ENCODE data around the gene CDC6.
A peak's percentile ranks its signal among the peaks of the same experiment; 100 is the strongest.

The CDC6 gene, protein sequence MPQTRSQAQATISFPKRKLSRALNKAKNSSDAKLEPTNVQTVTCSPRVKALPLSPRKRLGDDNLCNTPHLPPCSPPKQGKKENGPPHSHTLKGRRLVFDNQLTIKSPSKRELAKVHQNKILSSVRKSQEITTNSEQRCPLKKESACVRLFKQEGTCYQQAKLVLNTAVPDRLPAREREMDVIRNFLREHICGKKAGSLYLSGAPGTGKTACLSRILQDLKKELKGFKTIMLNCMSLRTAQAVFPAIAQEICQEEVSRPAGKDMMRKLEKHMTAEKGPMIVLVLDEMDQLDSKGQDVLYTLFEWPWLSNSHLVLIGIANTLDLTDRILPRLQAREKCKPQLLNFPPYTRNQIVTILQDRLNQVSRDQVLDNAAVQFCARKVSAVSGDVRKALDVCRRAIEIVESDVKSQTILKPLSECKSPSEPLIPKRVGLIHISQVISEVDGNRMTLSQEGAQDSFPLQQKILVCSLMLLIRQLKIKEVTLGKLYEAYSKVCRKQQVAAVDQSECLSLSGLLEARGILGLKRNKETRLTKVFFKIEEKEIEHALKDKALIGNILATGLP

GRCh38 chr17:40287494-40288369, at the start of gene CDC6:
Gene CDC6, plus strand, starts transcription at chr17:40287879. Its CDS starts 1,542 bp downstream, at chr17:40289421.
- Histone ChIP-seq H3K9me3 (ENCODE audit: control insufficient read depth in 5 of 5, low read length in 5 of 5) (no peaks in the 10 kb centered on the region), H3K9ac (ENCODE audit: low read length in 5 of 5) (peak within 1 kb of the TSS; percentile 3 to 77 (median 76)), H3K4me1 (ENCODE audit: control insufficient read depth in 5 of 5, insufficient read depth in 5 of 5, low read length in 5 of 5) (peaks cover 7 to 34% (median 22%) of the 10 kb centered on the region in 5 donors), H3K36me3 (ENCODE audit: control insufficient read depth in 5 of 5, insufficient read depth in 5 of 5, low read length in 5 of 5) (peaks cover 0 to 3% (median 0%) of the 10 kb centered on the region in 5 donors), H3K27ac (ENCODE audit: low read depth, low read length) (no peak within 1 kb of the TSS), H3K27me3 (ENCODE audit: control insufficient read depth in 5 of 5, insufficient read depth in 4 of 5, low read length in 5 of 5) (no peaks in the 10 kb centered on the region), H3K4me3 (ENCODE audit: low read depth in 1 of 5, low read length in 5 of 5) (peak within 1 kb of the TSS; percentile 73 to 87 (median 78))

DNA sequence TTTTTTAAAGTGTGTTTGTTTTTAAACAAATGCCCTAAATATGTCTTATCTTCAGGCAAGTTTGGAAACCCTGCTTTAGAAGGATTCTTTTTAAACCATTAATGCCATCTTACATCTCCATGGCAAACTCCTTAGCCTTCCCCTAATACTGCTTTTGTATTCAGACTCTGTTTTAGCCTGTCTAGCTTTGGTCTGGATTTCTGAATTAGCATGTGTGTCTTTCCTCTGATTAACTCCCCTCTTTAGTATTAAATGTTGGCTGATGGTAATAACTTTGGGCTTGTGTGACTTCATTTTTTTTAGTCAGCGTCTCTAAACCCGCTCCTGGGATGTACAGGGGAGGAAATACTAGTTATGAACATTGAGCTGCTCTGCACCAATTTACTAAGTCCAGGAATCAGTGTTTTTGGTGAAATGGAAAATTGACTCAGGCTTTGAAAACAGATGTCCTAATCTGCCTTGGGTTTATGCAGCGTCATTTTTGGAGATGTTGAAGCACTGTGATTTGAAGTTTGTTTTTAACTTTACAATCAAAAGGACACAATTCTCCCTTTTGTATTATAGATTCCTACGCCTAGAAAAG, 46.3 kb upstream of the CDC6 start:
- no peak overlapping the region for H3K4me3 ChIP-seq (ENCODE audit: low read depth in 1 of 5, low read length in 5 of 5)
- no peak overlapping the region for H3K9ac ChIP-seq (ENCODE audit: low read length in 5 of 5)
- H3K36me3 ChIP-seq (ENCODE audit: control insufficient read depth in 5 of 5, insufficient read depth in 5 of 5, low read length in 5 of 5): peaks cover 0 to 2% (median 0%) of the 10 kb centered on the region in 5 donors
- no peak overlapping the region for H3K27ac ChIP-seq (ENCODE audit: low read depth, low read length)
- H3K4me1 ChIP-seq (ENCODE audit: control insufficient read depth in 5 of 5, insufficient read depth in 5 of 5, low read length in 5 of 5): peaks cover 0 to 10% (median 6%) of the 10 kb centered on the region in 5 donors
- no peaks in the 10 kb centered on the region for H3K27me3 ChIP-seq (ENCODE audit: control insufficient read depth in 5 of 5, insufficient read depth in 4 of 5, low read length in 5 of 5)
- H3K9me3 ChIP-seq (ENCODE audit: control insufficient read depth in 5 of 5, low read length in 5 of 5): no peaks in the 10 kb centered on the region

GRCh38 chr17:40242774-40243173, 44.9 kb upstream of the CDC6 start:
- no peaks in the 10 kb centered on the region for H3K27me3 ChIP-seq (ENCODE audit: control insufficient read depth in 5 of 5, insufficient read depth in 4 of 5, low read length in 5 of 5)
- no peaks in the 10 kb centered on the region for H3K9me3 ChIP-seq (ENCODE audit: control insufficient read depth in 5 of 5, low read length in 5 of 5)
- no peak overlapping the region for H3K27ac ChIP-seq (ENCODE audit: low read depth, low read length)
- no peaks in the 10 kb centered on the region for H3K36me3 ChIP-seq (ENCODE audit: control insufficient read depth in 5 of 5, insufficient read depth in 5 of 5, low read length in 5 of 5)
- no peak overlapping the region for H3K4me3 ChIP-seq (ENCODE audit: low read depth in 1 of 5, low read length in 5 of 5)
- H3K9ac ChIP-seq (ENCODE audit: low read length in 5 of 5): no peak overlapping the region
- H3K4me1 ChIP-seq (ENCODE audit: control insufficient read depth in 5 of 5, insufficient read depth in 5 of 5, low read length in 5 of 5): peaks cover 0 to 10% (median 6%) of the 10 kb centered on the region in 5 donors

DNA sequence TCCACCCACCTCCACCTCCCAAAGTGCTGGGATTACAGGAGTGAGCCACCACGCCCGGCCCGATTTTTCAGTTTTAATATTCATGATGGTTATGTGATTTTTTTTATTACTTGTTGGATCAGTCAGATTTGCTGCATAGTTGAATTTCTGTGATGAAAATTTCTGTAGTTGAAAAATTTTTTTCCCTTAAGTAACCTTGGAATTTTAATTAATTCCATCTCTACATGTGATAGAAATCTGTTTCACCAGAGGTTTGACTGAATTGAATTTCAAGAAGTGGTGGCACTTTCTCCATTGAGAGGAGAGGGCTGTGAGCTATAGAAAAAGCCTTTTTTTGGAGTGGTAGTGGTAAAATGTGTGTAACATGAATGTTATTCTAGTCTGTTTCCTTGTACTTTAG, 43.9 kb upstream of the CDC6 start:
- Histone ChIP-seq H3K27ac (ENCODE audit: low read depth, low read length) (no peak overlapping the region), H3K36me3 (ENCODE audit: control insufficient read depth in 5 of 5, insufficient read depth in 5 of 5, low read length in 5 of 5) (no peaks in the 10 kb centered on the region)

GRCh38 chr17:40244255-40244654, 43.4 kb upstream of the CDC6 start:
- Histone ChIP-seq H3K9ac (ENCODE audit: low read length in 5 of 5) (no peak overlapping the region), H3K27me3 (ENCODE audit: control insufficient read depth in 5 of 5, insufficient read depth in 4 of 5, low read length in 5 of 5) (no peaks in the 10 kb centered on the region), H3K27ac (ENCODE audit: low read depth, low read length) (peak overlapping the region; percentile 7), H3K36me3 (ENCODE audit: control insufficient read depth in 5 of 5, insufficient read depth in 5 of 5, low read length in 5 of 5) (no peaks in the 10 kb centered on the region), H3K4me1 (ENCODE audit: control insufficient read depth in 5 of 5, insufficient read depth in 5 of 5, low read length in 5 of 5) (peaks cover 0 to 10% (median 6%) of the 10 kb centered on the region in 5 donors), H3K4me3 (ENCODE audit: low read depth in 1 of 5, low read length in 5 of 5) (no peak overlapping the region), H3K9me3 (ENCODE audit: control insufficient read depth in 5 of 5, low read length in 5 of 5) (no peaks in the 10 kb centered on the region)

More for the DNA sequence above, 43.9 kb upstream of the CDC6 start:
- no peak overlapping the region for H3K9ac ChIP-seq (ENCODE audit: low read length in 5 of 5)
- H3K9me3 ChIP-seq (ENCODE audit: control insufficient read depth in 5 of 5, low read length in 5 of 5): no peaks in the 10 kb centered on the region
- H3K27me3 ChIP-seq (ENCODE audit: control insufficient read depth in 5 of 5, insufficient read depth in 4 of 5, low read length in 5 of 5): no peaks in the 10 kb centered on the region
- H3K4me3 ChIP-seq (ENCODE audit: low read depth in 1 of 5, low read length in 5 of 5): no peak overlapping the region
- peaks cover 0 to 10% (median 6%) of the 10 kb centered on the region in 5 donors for H3K4me1 ChIP-seq (ENCODE audit: control insufficient read depth in 5 of 5, insufficient read depth in 5 of 5, low read length in 5 of 5)

- Histone ChIP-seq H3K36me3 (ENCODE audit: control insufficient read depth in 5 of 5, insufficient read depth in 5 of 5, low read length in 5 of 5) (no peaks in the 10 kb centered on the region), H3K27me3 (ENCODE audit: control insufficient read depth in 5 of 5, insufficient read depth in 4 of 5, low read length in 5 of 5) (no peaks in the 10 kb centered on the region), H3K27ac (ENCODE audit: low read depth, low read length) (no peak overlapping the region), H3K9ac (ENCODE audit: low read length in 5 of 5) (no peak overlapping the region), H3K4me3 (ENCODE audit: low read depth in 1 of 5, low read length in 5 of 5) (no peak overlapping the region), H3K9me3 (ENCODE audit: control insufficient read depth in 5 of 5, low read length in 5 of 5) (no peaks in the 10 kb centered on the region), H3K4me1 (ENCODE audit: control insufficient read depth in 5 of 5, insufficient read depth in 5 of 5, low read length in 5 of 5) (peaks cover 0 to 13% (median 9%) of the 10 kb centered on the region in 5 donors)
These were observed 39.7 kb upstream of the CDC6 start for GRCh38 chr17:40247926-40248495.

GRCh38 chr17:40248507-40248906, 39.2 kb upstream of the CDC6 start:
- Histone ChIP-seq H3K36me3 (ENCODE audit: control insufficient read depth in 5 of 5, insufficient read depth in 5 of 5, low read length in 5 of 5) (no peaks in the 10 kb centered on the region), H3K27me3 (ENCODE audit: control insufficient read depth in 5 of 5, insufficient read depth in 4 of 5, low read length in 5 of 5) (no peaks in the 10 kb centered on the region), H3K9ac (ENCODE audit: low read length in 5 of 5) (no peak overlapping the region), H3K4me3 (ENCODE audit: low read depth in 1 of 5, low read length in 5 of 5) (no peak overlapping the region), H3K9me3 (ENCODE audit: control insufficient read depth in 5 of 5, low read length in 5 of 5) (no peaks in the 10 kb centered on the region), H3K4me1 (ENCODE audit: control insufficient read depth in 5 of 5, insufficient read depth in 5 of 5, low read length in 5 of 5) (peaks cover 0 to 13% (median 9%) of the 10 kb centered on the region in 5 donors), H3K27ac (ENCODE audit: low read depth, low read length) (no peak overlapping the region)

DNA sequence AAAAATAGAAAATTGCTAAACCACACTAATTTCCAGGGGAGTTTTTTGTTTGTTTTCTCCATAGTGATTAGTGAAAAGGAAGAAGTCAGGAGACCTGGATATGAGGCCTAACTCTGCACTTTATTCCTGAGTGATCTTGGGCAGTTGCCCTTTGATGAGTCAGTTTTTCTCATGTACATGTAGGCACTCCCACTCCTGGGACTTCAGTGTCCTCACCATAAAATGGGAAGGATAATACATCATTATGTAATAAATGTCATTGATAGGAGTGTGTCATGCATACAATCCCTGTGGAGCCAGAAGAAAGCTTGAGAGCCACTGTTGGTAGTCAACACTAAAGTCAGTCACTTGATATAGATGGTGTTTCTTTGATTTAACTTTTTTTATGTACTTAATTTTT, 36.1 kb upstream of the CDC6 start:
- Histone ChIP-seq H3K4me3 (ENCODE audit: low read depth in 1 of 5, low read length in 5 of 5) (no peak overlapping the region), H3K9me3 (ENCODE audit: control insufficient read depth in 5 of 5, low read length in 5 of 5) (no peaks in the 10 kb centered on the region), H3K36me3 (ENCODE audit: control insufficient read depth in 5 of 5, insufficient read depth in 5 of 5, low read length in 5 of 5) (peaks cover 2 to 5% (median 3%) of the 10 kb centered on the region in 5 donors), H3K4me1 (ENCODE audit: control insufficient read depth in 5 of 5, insufficient read depth in 5 of 5, low read length in 5 of 5) (peaks cover 0 to 13% (median 8%) of the 10 kb centered on the region in 5 donors), H3K9ac (ENCODE audit: low read length in 5 of 5) (peak overlapping the region in 1 of 5 donors; percentile 44), H3K27me3 (ENCODE audit: control insufficient read depth in 5 of 5, insufficient read depth in 4 of 5, low read length in 5 of 5) (no peaks in the 10 kb centered on the region), H3K27ac (ENCODE audit: low read depth, low read length) (peak overlapping the region; percentile 58)

GRCh38 chr17:40253565-40253964, 34.1 kb upstream of the CDC6 start:
- H3K27me3 ChIP-seq (ENCODE audit: control insufficient read depth in 5 of 5, insufficient read depth in 4 of 5, low read length in 5 of 5): no peaks in the 10 kb centered on the region
- peaks cover 8 to 22% (median 17%) of the 10 kb centered on the region in 5 donors for H3K36me3 ChIP-seq (ENCODE audit: control insufficient read depth in 5 of 5, insufficient read depth in 5 of 5, low read length in 5 of 5)
- H3K4me3 ChIP-seq (ENCODE audit: low read depth in 1 of 5, low read length in 5 of 5): no peak overlapping the region
- H3K27ac ChIP-seq (ENCODE audit: low read depth, low read length): no peak overlapping the region
- peaks cover 0 to 13% (median 8%) of the 10 kb centered on the region in 5 donors for H3K4me1 ChIP-seq (ENCODE audit: control insufficient read depth in 5 of 5, insufficient read depth in 5 of 5, low read length in 5 of 5)
- no peaks in the 10 kb centered on the region for H3K9me3 ChIP-seq (ENCODE audit: control insufficient read depth in 5 of 5, low read length in 5 of 5)
- H3K9ac ChIP-seq (ENCODE audit: low read length in 5 of 5): no peak overlapping the region

Measured in subcutaneous abdominal adipose tissue (tissue), 5 donors.